IMR-90 (cell line): ENCODE results near the gene MSLN. TPM values are rescaled to one million over a fixed set of nuclear protein-coding genes. Genes with fewer than 3 reads are reported as not detected.

Experiments used
- ATAC-seq: fragments of 200-7000 bp; cut with Tn5 transposase; 2 replicates; pipeline ENCODE4 v1.9.1; 2020; ENCODE audit warnings: low read depth, mild to moderate bottlenecking, moderate library complexity
- BruUV-seq: library from RNA; stranded (reverse); fragments of 400-500 nt; replicated peaks from 2 replicates; lab custom pipeline; 2021; lab: Mats Ljungman, UMichigan
- CTCF ChIA-PET: fragments of 300-600 bp; formaldehyde crosslinking; extraction: SDS; loops from one replicate; lab custom pipeline; 2021; ENCODE audit warnings: antibody characterized with exemption; lab: Yijun Ruan, JAX
- POLR2A ChIA-PET: fragments of 300-600 bp; sonication (Branson Sonifier 250); formaldehyde crosslinking; loops from one replicate; lab custom pipeline; 2022; ENCODE audit warnings: antibody characterized with exemption; ENCODE audit not compliant: unreplicated experiment; lab: Charles Lee
- DNase-seq: peaks from one replicate; pipeline ENCODE4 v3.0.0; 2013
- H2AFZ ChIP-seq: replicated peaks from 2 replicates; pipeline ENCODE3; 2013; ENCODE audit warnings: low read length, mild to moderate bottlenecking; ENCODE audit not compliant: poor library complexity
- H2AK5ac ChIP-seq: 2 replicates; pipeline ENCODE4 v1.6.1; 2013; ENCODE audit warnings: low read depth, low read length, inconsistent platforms
- H2AK9ac ChIP-seq: replicated peaks from 2 replicates; pipeline ENCODE3; 2013; ENCODE audit warnings: mild to moderate bottlenecking, low read depth, low read length, moderate library complexity; ENCODE audit not compliant: poor library complexity
- H2BK120ac ChIP-seq: 2 replicates; pipeline ENCODE4 v1.6.1; 2013; ENCODE audit warnings: low read depth, low read length, inconsistent platforms
- H2BK15ac ChIP-seq: 3 replicates; pipeline ENCODE4 v1.6.1; 2013; ENCODE audit warnings: low read depth, low read length, inconsistent platforms
- H2BK20ac ChIP-seq: 2 replicates; pipeline ENCODE4 v1.6.1; 2013; ENCODE audit warnings: low read depth, mild to moderate bottlenecking, inconsistent platforms, low read length, moderate library complexity
- H2BK5ac ChIP-seq: 2 replicates; pipeline ENCODE4 v1.6.1; 2013; ENCODE audit warnings: mild to moderate bottlenecking, low read depth, low read length, inconsistent platforms; ENCODE audit not compliant: poor library complexity, severe bottlenecking
- H3K14ac ChIP-seq: replicated peaks from 2 replicates; pipeline ENCODE4 v1.6.1; 2013; ENCODE audit warnings: low read depth, low read length, inconsistent platforms
- H3K18ac ChIP-seq: 2 replicates; pipeline ENCODE4 v1.6.1; 2013; ENCODE audit warnings: low read depth, low read length, control low read depth
- H3K23ac ChIP-seq: 2 replicates; pipeline ENCODE4 v1.6.1; 2013; ENCODE audit warnings: low read depth, low read length, inconsistent platforms
- H3K27ac ChIP-seq: 2 replicates; pipeline ENCODE4 v1.5.1; 2013; ENCODE audit warnings: mild to moderate bottlenecking, control low read depth, low read length; ENCODE audit not compliant: insufficient read depth
- H3K27me3 ChIP-seq: 2 replicates; pipeline ENCODE4 v1.6.1; 2013; ENCODE audit warnings: low read length; ENCODE audit not compliant: control insufficient read depth, insufficient read depth
- H3K36me3 ChIP-seq: 2 replicates; pipeline ENCODE4 v1.6.1; 2013; ENCODE audit warnings: low read length, mixed read lengths; ENCODE audit not compliant: control insufficient read depth, insufficient read depth
- H3K4ac ChIP-seq: 2 replicates; pipeline ENCODE4 v1.6.1; 2013; ENCODE audit warnings: low read depth, low read length, inconsistent platforms
- H3K4me1 ChIP-seq: 2 replicates; pipeline ENCODE4 v1.6.1; 2013; ENCODE audit warnings: low read length, mixed read lengths; ENCODE audit not compliant: control insufficient read depth, insufficient read depth
- H3K4me2 ChIP-seq: 2 replicates; pipeline ENCODE4 v1.6.1; 2013; ENCODE audit warnings: low read depth, mild to moderate bottlenecking, control low read depth, low read length, moderate library complexity
- H3K4me3 ChIP-seq: 2 replicates; pipeline ENCODE4 v1.5.1; 2013; ENCODE audit warnings: low read depth, mild to moderate bottlenecking, control low read depth, low read length, moderate library complexity; ENCODE audit not compliant: insufficient read depth
- H3K56ac ChIP-seq: 2 replicates; pipeline ENCODE4 v1.6.1; 2013; ENCODE audit warnings: low read length, inconsistent platforms; ENCODE audit not compliant: insufficient read depth; ENCODE audit errors: extremely low read depth
- H3K79me1 ChIP-seq, 2 experiments: 2 replicates each; pipeline ENCODE4 v1.6.1; 2013; ENCODE audit warnings: low read length in 2 of 2, inconsistent platforms in 1 of 2, low read depth in 1 of 2
- H3K9ac ChIP-seq: 2 replicates; pipeline ENCODE4 v1.6.1; 2013; ENCODE audit warnings: low read depth, low read length, control low read depth
- H3K9me1 ChIP-seq: 2 replicates; pipeline ENCODE4 v1.6.1; 2013; ENCODE audit warnings: low read length, inconsistent platforms; ENCODE audit not compliant: insufficient read depth
- H3K9me3 ChIP-seq: 2 replicates; pipeline ENCODE4 v1.6.1; 2013; ENCODE audit warnings: low read length; ENCODE audit not compliant: control insufficient read depth, insufficient read depth
- H4K20me1 ChIP-seq: 2 replicates; pipeline ENCODE4 v1.6.1; 2013; ENCODE audit warnings: low read length, inconsistent platforms; ENCODE audit not compliant: insufficient read depth
- H4K5ac ChIP-seq: 2 replicates; pipeline ENCODE4 v1.6.1; 2013; ENCODE audit warnings: mild to moderate bottlenecking, low read depth, low read length, control low read depth
- H4K8ac ChIP-seq, 2 experiments: 2 replicates each; pipeline ENCODE4 v1.6.1; 2013; ENCODE audit warnings: low read depth in 2 of 2, low read length in 2 of 2, control low read depth in 1 of 2, inconsistent platforms in 1 of 2
- H4K91ac ChIP-seq: 2 replicates; pipeline ENCODE4 v1.6.1; 2013; ENCODE audit warnings: low read depth, low read length, inconsistent platforms; ENCODE audit not compliant: insufficient read depth
- BHLHE40 ChIP-seq: fragments of 150-350 bp; IDR thresholded peaks from 2 replicates; pipeline ENCODE4 v1.6.1; 2016; ENCODE audit warnings: mild to moderate bottlenecking, low read depth, low read length
- CHD1 ChIP-seq: IDR thresholded peaks from 2 replicates; pipeline ENCODE4 v1.6.1; 2012; ENCODE audit warnings: low read depth, low read length, improper control_type of control experiment
- CTCF ChIP-seq: conservative IDR thresholded peaks from 2 replicates; pipeline ENCODE4 v1.5.1; 2012; ENCODE audit warnings: mild to moderate bottlenecking, low read depth, low read length, improper control_type of control experiment
- POLR2A ChIP-seq: IDR thresholded peaks from 2 replicates; pipeline ENCODE4 v1.6.1; 2012; ENCODE audit warnings: mild to moderate bottlenecking, low read depth, low read length
- RFX5 ChIP-seq: IDR thresholded peaks from 2 replicates; pipeline ENCODE4 v1.8.0; 2012; ENCODE audit warnings: low read depth, mild to moderate bottlenecking, low read length, moderate library complexity
- SMC3 ChIP-seq: fragments of 150-350 bp; IDR thresholded peaks from 2 replicates; pipeline ENCODE4 v1.6.1; 2016; ENCODE audit warnings: low read depth, mild to moderate bottlenecking, antibody characterized with exemption, low read length, moderate library complexity
- WGBS, 2 experiments: methylation state at CpG; one replicate each; pipeline versions ENCODE4 v1.1.5 to v1.1.7; 2013; ENCODE audit warnings: missing lambda C conversion rate in 2 of 2; ENCODE audit not compliant: insufficient read length in 1 of 2; ENCODE audit errors: extremely low coverage in 2 of 2; 5-methylcytosine and 5-hydroxymethylcytosine counted together
- dilution Hi-C: fragments of 300-500 bp; cut with HindIII; formaldehyde crosslinking; loops from one replicate; pipeline ENCODE4 v1.14.3; 2018; ENCODE audit warnings: low sequenced_read_pairs; ENCODE audit not compliant: unreplicated experiment
- in situ Hi-C: fragments of 300-500 bp; cut with MboI; formaldehyde crosslinking; loops from 3 replicates; pipeline ENCODE4 v1.14.3; 2019; ENCODE audit warnings: low sequenced_read_pairs, inconsistent platforms, mixed read lengths
- intact Hi-C: fragments of 100-400 bp; cut with micrococcal nuclease; formaldehyde crosslinking; loops from 2 replicates; pipeline ENCODE4 v1.10.0; 2022
- polyA plus RNA-seq, 3 experiments: library from polyadenylated mRNA; depleted of rRNA; stranded (reverse); fragments of >200 nt; gene quantifications; 2 replicates each; pipeline ENCODE4 v1.2.3, GENCODE V29; 2012; ENCODE audit warnings: low replicate concordance in 1 of 3
- total RNA-seq: library from RNA; depleted of rRNA; stranded (reverse); fragments of >200 nt; gene quantifications from 2 replicates; pipeline ENCODE4 v1.2.3, GENCODE V29; 2012

MSLN gene
- total and polyA plus RNA-seq, 2 of the 4 experiments (the other 2 are of a cell fraction), result 0.14 TPM; not detected in 1

- no peak for TF ChIP-seq RFX5
These were observed 40.0 kb upstream of the MSLN start (continued) for GRCh38 chr16:720447-720989.

- Histone ChIP-seq H3K27ac (peak within 1 kb of the TSS; percentile 97), H2BK15ac (no peak within 1 kb of the TSS), H3K79me1 (peaks cover 13 to 18% of the 10 kb centered on the region in 2 experiments), H2BK5ac (peak within 1 kb of the TSS; percentile 93), H3K23ac (peak within 1 kb of the TSS; percentile 28; the same call in 1 of the 2 replicates), H2AK9ac (peak within 1 kb of the TSS; percentile 92), H4K8ac (peak within 1 kb of the TSS; percentile 92 to 94), H3K4me1 (peaks cover 13% of the 10 kb centered on the region), H3K9me1 (no peaks in the 10 kb centered on the region), H2AFZ (peak within 1 kb of the TSS; percentile 96), H2BK20ac (no peak within 1 kb of the TSS), H2BK120ac (peak within 1 kb of the TSS; percentile 10; the same call in 1 of the 2 replicates), H3K4ac (peak within 1 kb of the TSS; percentile 88), H3K27me3 (no peaks in the 10 kb centered on the region), H4K91ac (peak within 1 kb of the TSS; percentile 81), H3K56ac (peak within 1 kb of the TSS; percentile 64), H3K4me3 (peak within 1 kb of the TSS; percentile 98), H3K18ac (peak within 1 kb of the TSS; percentile 58; the same call in 1 of the 2 replicates), H4K5ac (peak within 1 kb of the TSS; percentile 95), H3K4me2 (peak within 1 kb of the TSS; percentile 79), H4K20me1 (peaks cover 6% of the 10 kb centered on the region), H3K9ac (peak within 1 kb of the TSS; percentile 88), H3K9me3 (no peaks in the 10 kb centered on the region), H3K14ac (peak within 1 kb of the TSS; percentile 49; the same call in 1 of the 2 replicates), H2AK5ac (peak within 1 kb of the TSS; percentile 95), H3K36me3 (peaks cover 1% of the 10 kb centered on the region; the same call in 1 of the 2 replicates)
- DNase-seq (peak; percentile 64), ATAC-seq (peak; percentile 88)
- in situ Hi-C loops (loop anchor here (25.0 kb wide), 1 partner anchor 341 kb away; the partner anchor contains the start of gene SSTR5), dilution Hi-C loops (no loop called here), intact Hi-C loops (no loop called here)
- TF ChIP-seq BHLHE40, result peak; percentile 78
- no peak for TF ChIP-seq CTCF
- no peak for TF ChIP-seq RFX5
- TF ChIP-seq POLR2A, result 0 out of 2 replicates have a peak, but pooled peaks have one; percentile 10
- TF ChIP-seq SMC3, result no peak
- peak; percentile 68; the same call in 1 of the 2 replicates for TF ChIP-seq CHD1
- CTCF ChIA-PET, result no interaction called here
- 6% methylated on average over 73 of the region's 106 CpGs; no CpG with 5 or more reads in 1 of the 2 experiments for WGBS, 2 experiments
- no TSS peak for BruUV-seq
- POLR2A ChIA-PET, result no interaction called here
These were observed 39.4 kb upstream of the MSLN start, which contains the start of gene ANTKMT for GRCh38 chr16:720990-721764. Gene ANTKMT (plus strand): TSS chr16:721146. CDS start chr16:721275, 129 bp downstream.
